NCI-H2171 (cell line): ENCODE results near the gene SCG2.
"Not testable (repeated sequence)": the region's sequence is repeated elsewhere in the genome, so short reads cannot be mapped to it uniquely, and the experiment has no call there.

Experiments
- DNase-seq: peaks from one replicate; lab custom pipeline; 2025; lab: John Stamatoyannopoulos, UW

SCG2 gene

DNA sequence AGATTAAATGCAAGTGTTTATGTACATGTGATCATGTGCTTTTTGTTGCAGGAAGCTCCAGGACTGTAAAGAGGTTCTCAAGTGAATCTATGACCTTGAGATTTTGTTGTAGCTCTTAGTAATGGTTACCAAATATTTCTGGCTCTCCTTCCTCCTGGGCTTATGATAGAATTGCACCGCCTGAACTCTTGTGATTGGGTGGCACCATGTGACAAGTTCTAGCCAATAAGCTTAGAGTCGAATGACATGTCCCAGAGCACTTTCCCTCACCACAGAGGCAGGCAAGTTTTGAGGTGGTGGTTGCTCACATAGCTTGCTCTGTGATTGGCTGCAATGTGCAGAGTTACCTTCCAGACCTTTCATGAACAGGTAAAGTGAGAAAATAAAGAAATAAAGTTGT lies 8.9 kb upstream of the SCG2 start:
- DNase-seq, result no peak

DNA sequence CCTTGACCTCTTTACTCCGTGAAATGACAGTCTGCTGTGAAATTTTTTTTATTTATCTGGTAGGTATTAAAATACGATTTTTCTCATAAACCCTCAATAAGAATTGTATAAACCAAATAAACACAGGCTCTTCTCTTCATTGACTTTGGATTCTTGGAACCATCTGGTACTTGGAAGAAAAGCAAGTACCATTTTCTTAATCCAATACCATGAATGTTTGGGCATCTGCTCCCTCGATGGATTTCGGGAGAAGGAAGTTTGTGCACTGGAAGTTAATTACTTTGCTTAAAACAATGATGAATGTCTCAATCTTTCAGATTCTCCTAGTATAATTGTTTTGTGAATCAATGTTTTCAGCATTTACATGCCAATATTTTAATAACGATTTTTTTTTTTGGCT lies 5.3 kb upstream of the SCG2 start:
- no peak for DNase-seq

DNA sequence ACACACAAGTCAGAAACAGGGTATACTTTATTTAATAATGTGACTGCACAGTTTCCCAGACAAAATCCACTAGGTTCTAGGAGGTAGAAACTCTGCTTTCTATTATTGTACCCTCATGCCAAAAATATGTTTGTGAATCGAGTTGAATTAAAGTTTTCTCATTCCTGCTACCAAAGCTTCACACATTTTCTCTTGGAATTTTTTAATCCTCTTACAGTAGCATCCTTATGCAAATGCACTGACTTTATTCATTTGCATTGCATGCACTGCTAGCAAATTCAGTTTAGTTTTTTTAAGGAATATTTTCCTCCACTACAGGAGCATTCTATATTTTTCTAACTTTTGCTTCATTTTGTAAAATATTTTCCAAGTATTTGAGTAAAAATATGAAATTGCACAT lies 4.8 kb upstream of the SCG2 start:
- DNase-seq, result no peak

DNA sequence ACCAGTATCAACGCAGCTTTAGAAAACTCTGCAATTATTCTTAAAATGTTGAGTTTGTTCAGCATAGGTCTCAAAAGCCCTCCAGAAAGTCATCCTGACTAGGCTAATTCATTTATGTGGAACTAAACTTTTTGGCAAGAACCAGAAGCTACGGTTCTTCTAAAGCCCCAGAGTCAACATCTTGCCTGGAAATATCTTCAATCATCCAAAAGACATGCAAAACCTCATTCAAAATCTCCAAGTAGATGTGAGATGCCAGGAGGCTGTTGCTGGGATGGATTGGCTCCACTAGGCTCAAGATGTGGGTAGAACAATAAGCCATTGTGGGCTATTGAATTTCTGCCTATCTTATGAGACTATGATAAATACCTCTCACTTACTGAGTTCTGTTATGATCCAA lies 2.1 kb upstream of the SCG2 start:
- DNase-seq, result no peak

DNA sequence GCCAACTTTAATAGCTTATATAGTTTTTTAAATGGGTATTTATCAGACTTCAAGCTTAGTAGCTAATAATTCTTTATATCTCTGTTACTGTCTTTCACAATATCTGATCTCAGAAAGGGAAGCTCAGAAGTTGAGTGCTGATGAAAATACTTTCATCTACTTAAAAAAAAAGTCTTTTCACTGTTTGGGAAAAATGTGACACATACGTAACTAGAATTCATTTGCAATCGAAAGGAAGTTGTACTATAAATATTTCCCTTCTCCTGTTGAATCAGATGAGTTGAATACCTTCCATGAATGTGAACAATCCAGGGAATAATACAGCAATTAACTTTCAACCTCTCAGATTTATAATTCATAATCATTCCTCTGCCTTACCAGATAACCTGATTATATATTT lies 811 bp upstream of the SCG2 start:
- DNase-seq, result no peak

DNA sequence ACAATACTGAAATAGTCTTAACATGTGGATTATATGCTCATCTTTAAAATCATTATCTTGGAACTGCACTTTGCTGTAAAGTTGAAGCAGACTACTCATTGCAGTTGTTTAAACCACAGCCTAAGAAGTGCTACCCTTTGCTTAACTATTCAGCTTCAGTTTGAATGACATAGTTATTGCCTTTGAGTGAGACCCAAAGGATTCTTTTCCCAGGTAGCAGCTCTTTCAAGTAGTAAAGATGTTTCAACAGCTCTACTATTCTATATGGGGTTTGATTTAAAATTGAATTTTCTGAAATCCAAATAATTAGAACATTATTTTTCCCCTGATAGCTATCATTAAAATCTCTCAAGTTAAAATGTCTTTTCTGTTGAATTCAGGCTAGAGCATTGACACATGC lies 1.1 kb downstream of the SCG2 start:
- DNase-seq, result no peak

DNA sequence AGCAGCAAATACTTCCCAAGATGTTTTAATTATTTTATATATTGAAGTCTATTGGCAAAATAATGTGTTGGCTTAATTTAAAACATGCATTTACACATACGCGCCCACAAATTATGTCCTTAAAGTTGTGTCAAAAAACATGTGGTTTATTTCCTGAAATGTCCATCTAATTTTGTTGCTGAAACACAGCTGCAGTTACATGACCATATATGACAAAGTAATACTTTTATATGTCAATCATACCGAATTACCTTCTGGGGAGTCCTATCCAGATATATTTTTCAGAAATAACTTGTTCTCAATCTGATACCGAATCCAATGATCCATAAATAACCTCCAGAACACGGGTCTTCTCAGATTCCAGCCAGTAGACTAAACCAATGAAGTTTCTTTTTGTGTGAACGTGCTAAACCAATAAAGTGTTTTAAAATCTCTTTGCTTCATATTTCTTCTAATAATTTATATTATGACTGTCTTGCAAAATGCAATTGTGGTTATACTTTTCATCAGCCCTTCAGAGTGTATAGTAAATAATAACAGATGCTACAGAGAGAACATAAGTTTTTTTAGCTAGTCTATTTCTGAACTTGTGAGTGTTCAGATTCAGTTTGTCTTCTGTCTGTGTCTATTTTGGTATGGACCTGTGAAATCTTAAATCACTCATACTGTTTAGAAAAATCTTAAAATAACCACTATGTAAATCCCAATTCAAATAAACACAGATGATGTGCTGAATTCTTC lies 2.4 kb downstream of the SCG2 start:
- DNase-seq, result no peak

DNA sequence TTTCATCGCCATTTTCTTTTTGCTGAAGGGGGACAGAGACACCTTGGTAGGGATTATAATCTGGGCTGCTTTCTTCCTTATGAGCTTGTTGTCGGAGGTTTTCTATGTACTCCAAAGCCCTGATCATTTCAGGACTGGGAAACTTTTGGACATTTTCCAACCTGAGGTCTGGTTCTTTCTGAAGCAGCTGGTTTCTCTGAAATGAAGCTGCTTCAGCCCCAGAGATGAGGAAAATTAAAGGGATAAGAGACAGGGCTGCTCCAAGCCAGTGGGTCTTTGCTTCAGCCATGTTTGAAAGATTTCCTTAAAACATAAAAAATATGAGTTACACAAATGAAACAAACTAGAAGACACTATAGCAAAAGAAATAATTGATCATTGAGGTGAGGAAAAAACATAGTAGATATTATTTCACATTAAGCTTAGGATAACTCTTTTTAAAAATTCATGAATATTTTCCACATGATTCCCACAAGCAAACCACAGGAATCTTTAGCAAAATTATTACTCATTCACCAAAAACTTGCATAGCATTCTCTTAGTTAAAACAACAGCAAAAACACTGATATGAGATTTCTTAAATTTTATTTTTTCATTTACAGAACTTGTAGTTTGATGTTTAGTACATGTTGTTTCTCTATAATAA lies 3.0 kb downstream of the SCG2 start:
- no peak for DNase-seq

DNA sequence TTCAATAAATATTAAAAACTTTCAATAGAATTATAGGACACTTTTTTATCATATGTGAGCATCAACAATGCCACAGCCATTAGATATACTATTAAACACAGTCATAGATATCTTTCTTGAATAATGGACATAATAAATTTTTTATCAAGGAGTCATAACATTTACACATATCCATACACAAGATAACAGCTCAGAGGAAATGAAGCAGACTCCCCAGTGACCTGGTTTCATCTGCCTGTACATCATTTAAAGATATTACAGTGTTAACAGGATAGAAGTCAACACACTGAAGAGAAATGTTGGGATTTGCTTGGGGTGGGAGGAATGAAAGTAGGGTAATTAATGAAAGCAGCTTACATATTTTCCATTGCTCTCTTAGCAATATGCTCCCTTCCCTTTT lies 5.1 kb downstream of the SCG2 start:
- no peak for DNase-seq

DNA sequence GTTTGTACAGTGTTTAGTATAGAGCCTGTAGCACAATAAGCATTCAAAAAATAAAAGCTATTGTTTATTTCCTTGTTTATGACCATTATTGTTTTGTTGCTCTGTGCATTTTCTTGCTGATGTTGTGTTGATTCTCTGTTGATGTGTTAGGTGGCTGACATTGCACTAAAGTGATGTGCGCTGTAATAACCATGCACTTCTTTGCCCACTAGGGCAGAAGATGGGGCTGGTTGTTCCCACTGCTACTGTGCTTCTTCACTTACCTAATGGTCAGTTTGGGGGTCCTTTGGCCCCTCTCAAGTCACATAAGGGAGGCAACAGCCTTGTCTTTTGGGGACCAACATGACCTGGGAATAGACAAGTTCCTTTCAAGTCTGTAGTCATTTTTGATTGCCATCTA lies 6.0 kb downstream of the SCG2 start:
- DNase-seq, result no peak

DNA sequence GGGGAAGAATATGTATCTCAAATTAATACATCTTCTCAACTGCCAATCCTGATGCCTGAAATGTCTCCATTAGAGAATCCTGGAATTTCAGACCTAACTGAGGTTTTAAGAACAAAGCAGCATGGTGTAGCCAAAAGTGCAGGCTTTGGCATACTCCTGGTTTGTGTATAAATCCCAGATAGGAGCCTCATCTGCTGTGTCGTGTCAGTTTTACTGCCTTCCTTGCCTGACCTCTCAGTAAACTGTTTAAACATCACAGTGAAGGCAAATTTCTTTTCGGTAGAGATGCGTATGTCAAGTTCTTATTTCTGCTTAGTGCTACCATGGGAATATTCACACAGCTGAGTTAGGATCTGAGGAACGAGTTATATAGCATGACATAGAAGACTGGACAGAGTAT lies 7.3 kb downstream of the SCG2 start:
- DNase-seq, result no peak

DNA sequence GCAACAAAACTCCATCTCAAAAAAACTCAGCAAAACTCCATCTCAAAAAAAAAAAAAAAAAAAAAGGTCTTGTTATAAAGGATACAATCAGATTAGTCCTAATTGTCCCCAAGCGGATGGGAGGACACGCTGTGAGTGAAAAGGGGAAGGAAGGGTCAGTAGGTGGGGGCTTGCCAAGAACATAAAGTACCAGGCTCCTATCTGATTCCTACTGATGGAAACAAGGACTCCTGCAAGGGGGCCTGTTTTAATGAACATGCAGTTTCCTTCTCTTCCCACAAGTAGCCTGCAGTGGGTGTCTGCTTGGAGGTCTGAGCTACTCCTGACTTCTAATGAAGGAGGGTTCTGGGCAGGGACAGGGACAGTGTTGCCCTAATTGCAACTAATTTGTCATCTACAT lies 7.9 kb downstream of the SCG2 start:
- no peak for DNase-seq

DNA sequence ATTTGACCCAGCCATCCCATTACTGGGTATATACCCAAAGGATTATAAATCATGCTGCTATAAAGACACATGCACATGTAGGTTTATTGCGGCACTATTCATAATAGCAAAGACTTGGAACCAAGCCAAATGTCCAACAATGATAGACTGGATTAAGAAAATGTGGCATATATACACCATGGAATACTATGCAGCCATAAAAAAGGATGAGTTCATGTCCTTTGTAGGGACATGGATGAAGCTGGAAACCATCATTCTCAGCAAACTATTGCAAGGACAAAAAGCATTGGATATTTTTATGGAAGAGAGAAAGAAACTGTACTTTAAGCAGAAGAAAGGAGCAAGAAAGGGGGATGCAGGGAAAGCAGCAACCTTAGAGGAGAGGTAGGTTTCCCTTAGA lies 9.5 kb downstream of the SCG2 start:
- not testable (repeated sequence) for DNase-seq

DNA sequence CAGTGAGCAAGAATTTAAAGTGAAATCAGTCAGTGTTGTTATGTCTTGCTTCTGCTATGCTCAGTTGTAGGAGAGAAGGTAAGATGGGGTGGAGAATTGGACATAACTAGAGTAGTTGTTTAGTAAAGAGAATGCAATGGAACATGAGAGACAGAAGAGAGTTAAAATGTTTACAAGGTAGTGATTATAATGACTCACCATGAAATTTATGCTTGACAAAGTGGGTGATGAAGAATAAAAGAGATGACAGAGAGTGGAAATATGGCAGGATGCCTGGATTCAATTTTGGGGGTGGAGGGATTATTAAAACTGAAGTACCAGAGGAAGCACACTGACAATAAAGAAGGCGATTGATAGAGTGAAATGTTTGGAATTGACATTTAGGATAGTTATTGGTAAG lies 10.6 kb downstream of the SCG2 start:
- DNase-seq, result no peak

DNA sequence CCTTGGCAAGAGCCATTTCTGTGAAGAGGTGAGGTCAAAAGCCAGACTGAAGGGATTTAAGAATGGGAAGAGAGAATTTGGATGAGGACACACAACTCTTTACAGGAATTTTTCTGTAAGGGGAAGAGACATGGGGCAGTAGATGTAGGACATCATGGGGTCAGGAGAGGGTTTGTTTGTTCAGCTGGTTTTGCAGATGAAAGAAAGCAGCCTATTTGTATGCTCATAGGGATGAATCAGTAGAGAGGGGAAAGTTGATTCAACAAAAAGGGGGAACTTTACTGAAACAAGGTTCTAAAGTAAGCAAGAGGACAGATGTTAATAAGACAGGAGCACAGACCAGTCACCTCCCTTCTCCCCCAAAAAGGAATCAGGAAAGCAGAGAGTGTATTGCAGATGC lies 11.2 kb downstream of the SCG2 start:
- no peak for DNase-seq

DNA sequence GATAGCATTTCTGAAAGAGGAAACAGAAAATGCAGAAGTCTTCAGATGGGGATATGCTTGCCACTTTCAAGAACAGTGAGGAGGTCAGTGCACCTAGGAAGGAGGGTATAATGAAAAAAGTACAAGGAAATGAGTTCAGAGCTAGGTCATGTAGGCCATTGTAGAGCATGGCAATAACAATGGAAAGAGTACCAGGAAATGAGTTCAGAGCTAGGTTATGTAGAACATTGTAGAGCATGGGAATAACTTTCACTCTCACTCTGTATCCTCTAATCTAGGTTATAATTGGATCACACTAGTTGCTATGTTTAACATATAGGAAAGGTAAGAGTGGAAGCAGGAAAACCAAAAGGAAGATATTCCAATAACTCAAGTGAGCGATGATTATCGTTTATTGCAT lies 12.3 kb downstream of the SCG2 start:
- DNase-seq, result no peak

DNA sequence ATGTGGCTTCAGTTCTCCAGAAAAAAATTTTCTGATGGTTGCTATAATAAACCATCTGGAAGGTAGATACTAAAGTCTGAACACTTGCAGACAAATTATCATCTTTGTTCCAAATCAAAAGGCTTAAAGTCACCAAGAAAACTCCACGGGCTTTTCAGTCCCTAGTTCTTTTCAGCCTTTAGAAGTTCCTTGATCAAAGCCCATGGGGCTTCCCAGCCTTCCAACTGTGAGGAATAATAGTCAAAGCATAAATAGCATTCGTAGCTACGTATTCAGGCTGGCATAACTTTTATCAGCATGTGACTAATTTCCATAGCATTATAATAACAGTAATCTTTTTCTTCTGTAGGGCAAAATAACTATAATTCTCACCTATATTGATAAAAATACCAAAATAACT lies 13.9 kb downstream of the SCG2 start:
- DNase-seq, result no peak

DNA sequence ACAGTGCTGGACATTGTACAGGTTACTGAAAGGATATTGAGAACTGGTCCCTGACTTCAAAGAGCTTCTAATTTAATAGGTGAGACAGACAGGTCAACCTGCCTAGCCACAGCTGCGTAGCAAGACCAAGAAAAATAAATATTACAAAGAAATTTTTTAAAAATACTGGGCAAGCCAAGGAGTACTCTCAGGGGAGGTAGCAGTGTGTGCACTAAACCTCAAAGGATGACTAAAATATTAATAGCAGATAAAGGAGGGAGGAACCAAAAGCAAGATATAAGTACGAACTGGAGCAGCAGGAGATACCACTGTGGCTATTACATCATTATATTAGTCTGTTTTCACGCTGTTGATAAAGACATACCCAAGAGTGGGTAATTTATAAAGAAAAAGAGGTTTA lies 14.9 kb downstream of the SCG2 start:
- DNase-seq, result no peak

DNA sequence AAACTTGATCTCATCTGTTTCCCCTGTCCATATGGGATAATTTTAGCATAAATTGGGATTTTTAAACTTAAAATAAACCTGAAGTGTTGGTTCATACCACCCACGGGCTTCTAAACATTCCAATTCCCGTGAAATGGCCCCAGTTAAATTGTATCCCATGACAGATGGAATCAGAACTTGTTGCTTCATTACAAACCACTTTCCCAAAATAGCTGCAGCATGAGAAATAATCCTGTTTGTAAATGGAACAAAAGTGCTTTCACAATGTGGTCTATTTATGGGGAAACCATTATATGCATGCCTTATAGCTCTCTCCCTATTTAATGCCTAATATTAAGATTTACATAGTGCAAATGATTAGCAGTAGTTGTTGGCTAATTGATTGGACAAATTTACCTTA lies 15.9 kb downstream of the SCG2 start:
- DNase-seq, result no peak

DNA sequence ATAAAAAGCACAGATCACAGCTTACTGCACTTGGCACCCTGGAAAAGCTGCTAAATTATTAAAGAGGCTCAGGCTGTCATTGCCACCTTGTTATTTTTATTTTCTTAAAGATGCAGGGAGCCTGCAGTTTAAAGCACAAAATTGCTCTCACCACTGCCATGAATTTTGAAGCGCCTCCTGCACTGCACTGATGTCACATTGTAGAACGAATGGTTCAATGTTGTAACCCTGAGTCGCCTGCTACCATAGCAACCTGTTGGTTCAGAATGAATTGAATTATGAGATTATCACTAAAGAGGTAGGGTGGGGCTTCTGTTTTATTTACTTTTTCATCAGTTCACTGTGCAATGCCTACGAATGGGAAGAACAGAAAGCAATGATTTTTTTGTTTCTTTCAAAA lies 16.5 kb downstream of the SCG2 start:
- no peak for DNase-seq

DNA sequence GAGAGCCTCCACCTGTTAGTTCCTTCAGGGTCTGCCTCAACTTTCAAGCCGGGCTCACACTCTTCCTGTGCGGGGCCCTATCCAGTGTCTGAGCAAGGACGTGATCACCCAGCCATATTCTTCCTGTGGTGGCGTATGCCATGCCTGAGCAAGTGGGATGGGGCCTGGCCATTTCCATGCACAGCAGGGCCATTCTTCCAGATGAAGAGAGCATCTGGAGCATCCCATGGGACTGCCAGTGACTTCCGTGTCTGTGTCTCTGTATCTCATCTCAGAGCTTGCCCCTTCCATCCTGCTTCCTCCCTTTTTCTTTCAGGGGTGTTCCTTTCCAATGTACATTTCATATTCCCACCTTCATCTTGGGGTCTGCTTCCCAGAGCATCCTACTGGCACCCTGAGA lies 20.2 kb downstream of the SCG2 start:
- no peak for DNase-seq

DNA sequence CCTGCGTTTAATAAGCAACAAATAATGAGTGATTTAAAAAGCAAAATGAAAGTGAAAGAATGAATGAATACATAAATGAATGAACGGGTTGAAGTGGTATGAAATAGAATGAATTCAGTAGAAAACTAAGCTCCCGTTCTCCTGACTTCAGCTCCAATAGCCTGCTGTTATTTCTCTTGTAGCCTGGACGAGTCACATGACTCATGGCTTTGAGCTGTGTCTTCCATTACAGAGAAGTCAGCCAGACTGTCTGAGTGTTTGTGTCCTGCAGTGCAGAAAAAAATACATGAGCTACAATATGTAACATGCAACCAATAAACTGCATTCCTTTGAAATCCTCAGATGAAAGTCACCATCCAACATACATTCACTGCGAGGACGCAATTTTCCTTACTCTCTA lies 21.2 kb downstream of the SCG2 start:
- DNase-seq, result peak; percentile 17

DNA sequence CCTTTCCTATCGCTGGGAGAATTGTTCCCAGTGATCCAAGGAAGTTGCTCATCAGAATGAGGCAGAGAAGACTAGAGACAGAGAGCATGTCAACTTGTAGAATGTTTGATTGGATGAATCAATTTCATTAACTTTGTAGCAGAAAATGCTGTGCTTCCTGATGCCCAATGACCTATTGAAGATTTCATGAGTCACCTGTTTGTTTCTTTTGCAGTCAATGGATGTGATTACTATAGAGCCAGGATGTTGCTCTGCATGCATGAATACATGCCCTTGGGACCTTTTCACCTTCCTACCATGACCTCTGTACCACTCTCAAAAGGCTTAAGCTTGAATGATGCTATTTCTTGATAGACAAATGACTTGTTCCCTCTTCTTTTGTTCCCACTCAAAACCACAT lies 23.3 kb downstream of the SCG2 start:
- DNase-seq, result no peak

DNA sequence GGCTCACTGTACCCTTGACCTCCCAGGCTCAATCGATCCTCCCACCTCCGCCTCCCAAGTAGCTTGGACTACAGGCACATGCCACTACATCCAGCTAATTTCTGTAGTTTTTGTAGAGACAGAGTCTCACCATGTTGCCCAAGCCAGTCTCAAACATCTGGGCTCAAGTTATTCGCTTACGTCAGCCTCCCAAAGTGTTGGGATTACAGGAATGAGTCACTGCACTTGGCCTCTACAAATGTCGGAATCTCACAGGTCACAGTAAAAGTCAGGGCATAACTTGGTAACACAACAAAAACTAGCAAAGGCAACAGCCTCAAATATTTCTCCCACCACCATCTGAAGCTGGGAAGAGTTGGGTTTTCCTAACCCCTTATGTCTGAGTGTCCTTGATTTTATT lies 25.3 kb downstream of the SCG2 start:
- DNase-seq, result no peak
